HUES6 (cell line): ENCODE results near the gene SLC6A13.
"Not testable (repeated sequence)": the region's sequence is repeated elsewhere in the genome, so short reads cannot be mapped to it uniquely, and the experiment has no call there.

Experiments used
- H3K27ac ChIP-seq: 2 replicates; pipeline ENCODE4 v1.7.0; 2013; ENCODE audit warnings: low read depth, mild to moderate bottlenecking, low read length, inconsistent platforms
- H3K27me3 ChIP-seq: 2 replicates; pipeline ENCODE4 v1.6.1; 2013; ENCODE audit warnings: low read length; ENCODE audit not compliant: control insufficient read depth, insufficient read depth
- H3K36me3 ChIP-seq: 2 replicates; pipeline ENCODE4 v1.6.1; 2013; ENCODE audit warnings: low read length; ENCODE audit not compliant: control insufficient read depth, insufficient read depth
- H3K4me1 ChIP-seq: 2 replicates; pipeline ENCODE4 v1.6.1; 2013; ENCODE audit warnings: low read length; ENCODE audit not compliant: control insufficient read depth, insufficient read depth
- H3K4me3 ChIP-seq: 2 replicates; pipeline ENCODE4 v1.5.1; 2013; ENCODE audit warnings: low read depth, low read length
- H3K9ac ChIP-seq: one replicate; pipeline ENCODE4 v1.6.1; 2013; ENCODE audit warnings: mild to moderate bottlenecking, low read length
- H3K9me3 ChIP-seq: 2 replicates; pipeline ENCODE4 v1.6.1; 2013; ENCODE audit warnings: low read depth, low read length; ENCODE audit not compliant: control insufficient read depth, insufficient read depth

Gene SLC6A13

DNA sequence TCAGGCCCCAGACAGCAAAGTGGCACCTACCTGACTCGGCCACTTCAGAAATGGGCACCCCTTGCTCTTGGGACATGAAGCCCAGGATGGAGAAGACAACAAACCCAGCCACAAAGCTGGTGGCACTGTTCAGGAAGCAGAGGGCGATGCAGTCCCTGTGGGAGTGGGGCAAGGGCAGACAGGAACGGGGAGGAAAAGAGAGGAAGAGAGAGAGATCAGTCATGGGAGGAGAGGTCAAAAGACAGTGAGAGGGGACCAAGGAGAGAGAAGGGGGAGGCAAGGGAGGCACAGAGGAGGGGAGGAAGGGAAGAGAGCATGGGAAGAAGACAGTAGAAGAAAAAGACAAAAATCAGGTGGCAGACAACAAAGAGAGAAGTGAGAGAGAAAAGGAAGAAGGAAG, 65.3 kb downstream of the SLC6A13 start:
- Histone ChIP-seq H3K4me1 (peaks cover 12% of the 10 kb centered on the region), H3K9me3 (no peaks in the 10 kb centered on the region), H3K36me3 (no peaks in the 10 kb centered on the region), H3K27me3 (peaks cover 65% of the 10 kb centered on the region), H3K27ac (no peak overlapping the region), H3K4me3 (no peak overlapping the region), H3K9ac (no peak overlapping the region)

DNA sequence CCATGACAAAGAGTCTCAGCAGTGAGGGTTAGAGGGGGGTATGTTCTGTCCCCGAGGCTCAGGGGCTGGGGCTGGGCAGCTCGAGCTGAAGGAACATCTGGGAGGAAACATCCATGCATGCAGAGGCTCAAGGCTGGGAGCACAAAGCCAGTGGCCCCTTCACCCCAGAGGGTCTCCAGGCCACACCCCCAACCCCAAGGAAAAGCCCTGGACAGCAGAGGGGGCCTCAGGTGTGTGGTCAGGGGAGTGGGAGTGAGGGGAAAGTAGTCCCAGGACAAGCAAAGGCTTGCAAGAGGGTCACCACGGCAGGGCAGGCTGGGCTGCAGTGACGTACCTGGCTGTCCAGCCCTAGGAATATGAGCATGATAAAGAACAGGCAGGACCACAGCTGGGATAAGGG, 66.2 kb downstream of the SLC6A13 start:
- Histone ChIP-seq H3K9me3 (no peaks in the 10 kb centered on the region), H3K36me3 (no peaks in the 10 kb centered on the region), H3K4me1 (peaks cover 7% of the 10 kb centered on the region; the same call in 1 of the 2 replicates), H3K9ac (no peak overlapping the region), H3K4me3 (no peak overlapping the region), H3K27ac (no peak overlapping the region), H3K27me3 (peaks cover 60% of the 10 kb centered on the region)

DNA sequence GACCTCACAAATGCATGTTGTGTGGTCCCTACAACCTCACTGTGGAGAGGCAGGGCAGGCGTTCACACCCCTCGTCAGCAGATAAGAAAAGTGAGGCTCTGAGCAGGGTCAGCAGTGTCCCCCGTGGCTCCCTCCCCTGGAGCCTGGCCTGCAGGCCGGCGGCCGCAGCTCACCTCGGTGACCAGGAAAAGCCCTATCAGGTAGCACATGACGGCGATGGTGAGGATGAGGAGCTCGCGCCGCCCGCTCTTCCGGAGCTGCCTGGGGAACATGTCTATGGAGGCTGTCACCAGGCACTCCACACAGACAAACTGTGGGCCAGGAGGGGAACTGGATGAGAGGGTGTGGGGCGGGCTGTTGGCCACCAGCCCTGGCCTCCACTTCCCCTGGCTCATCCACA, 66.7 kb downstream of the SLC6A13 start:
- H3K27me3 ChIP-seq: peaks cover 59% of the 10 kb centered on the region
- peaks cover 7% of the 10 kb centered on the region; the same call in 1 of the 2 replicates for H3K4me1 ChIP-seq
- no peak overlapping the region for H3K4me3 ChIP-seq
- H3K27ac ChIP-seq: no peak overlapping the region
- H3K36me3 ChIP-seq: no peaks in the 10 kb centered on the region
- H3K9ac ChIP-seq: no peak overlapping the region
- H3K9me3 ChIP-seq: no peaks in the 10 kb centered on the region

DNA sequence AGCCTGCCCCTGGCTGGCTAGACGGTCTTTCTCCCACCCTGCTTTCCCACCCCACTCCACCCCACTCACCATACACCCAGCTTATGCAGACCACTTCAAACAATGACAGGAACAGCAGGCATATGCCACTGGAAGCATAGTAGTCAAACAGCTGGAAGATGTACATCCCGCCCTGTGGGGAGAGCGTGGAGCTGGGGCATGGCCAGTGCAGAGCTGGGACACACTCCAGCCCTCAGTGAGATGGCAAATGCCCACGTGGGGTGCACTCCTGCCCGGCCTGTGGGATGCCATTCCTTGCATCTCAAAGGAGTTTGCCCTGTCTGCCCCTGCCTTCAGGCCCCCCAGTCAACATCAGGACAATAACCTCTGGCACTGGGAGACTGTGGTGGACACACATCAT, 67.5 kb downstream of the SLC6A13 start:
- Histone ChIP-seq H3K27me3 (peaks cover 60% of the 10 kb centered on the region), H3K4me3 (no peak overlapping the region), H3K27ac (no peak overlapping the region), H3K4me1 (peaks cover 7% of the 10 kb centered on the region; the same call in 1 of the 2 replicates), H3K9me3 (no peaks in the 10 kb centered on the region), H3K36me3 (no peaks in the 10 kb centered on the region), H3K9ac (no peak overlapping the region)

DNA sequence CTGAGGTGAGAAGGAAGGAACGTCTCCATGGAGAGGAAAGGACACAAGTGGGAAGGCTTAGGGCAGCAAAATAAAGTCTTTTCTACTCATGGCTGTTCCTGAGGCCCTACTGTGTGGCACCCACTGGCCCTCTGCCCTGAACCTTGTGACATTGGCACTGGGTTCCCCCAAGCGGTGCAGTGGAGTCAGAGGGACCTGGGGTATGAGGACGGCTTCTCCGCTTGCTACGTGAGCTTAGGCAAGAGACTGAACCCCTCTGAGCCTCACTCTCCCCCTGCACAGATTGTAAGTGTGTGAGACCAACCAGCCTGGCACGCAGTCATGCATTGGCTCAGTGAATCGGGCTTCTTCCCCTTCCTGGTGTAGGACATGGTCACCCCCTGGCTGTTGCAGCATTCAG, 68.4 kb downstream of the SLC6A13 start:
- Histone ChIP-seq H3K9ac (no peak overlapping the region), H3K36me3 (no peaks in the 10 kb centered on the region), H3K9me3 (no peaks in the 10 kb centered on the region), H3K27me3 (peaks cover 62% of the 10 kb centered on the region), H3K27ac (no peak overlapping the region), H3K4me3 (no peak overlapping the region), H3K4me1 (peaks cover 4% of the 10 kb centered on the region; the same call in 1 of the 2 replicates)

DNA sequence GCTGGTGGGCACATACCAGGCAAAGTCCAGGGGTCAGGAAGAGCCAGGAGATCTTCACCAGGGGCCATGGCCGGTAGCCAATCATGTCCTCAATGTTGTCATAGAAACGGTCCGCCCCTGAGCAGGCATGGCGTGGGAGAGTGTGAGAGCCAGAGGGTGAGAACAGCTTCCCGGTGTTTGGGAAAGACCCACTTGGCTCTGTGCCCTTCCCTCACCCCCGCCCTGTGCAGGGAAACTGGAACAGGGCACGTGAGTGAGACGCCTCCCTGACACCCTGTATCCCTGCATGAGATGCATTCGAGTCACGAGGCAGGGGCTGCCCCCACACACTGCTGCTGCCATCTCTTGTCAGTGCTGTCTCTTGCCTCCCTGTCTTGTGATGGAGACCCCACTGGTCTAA, 69.4 kb downstream of the SLC6A13 start:
- H3K4me1 ChIP-seq: peaks cover 5% of the 10 kb centered on the region; the same call in 1 of the 2 replicates
- H3K9ac ChIP-seq: no peak overlapping the region
- peaks cover 63% of the 10 kb centered on the region for H3K27me3 ChIP-seq
- H3K36me3 ChIP-seq: no peaks in the 10 kb centered on the region
- H3K27ac ChIP-seq: no peak overlapping the region
- H3K9me3 ChIP-seq: no peaks in the 10 kb centered on the region
- no peak overlapping the region for H3K4me3 ChIP-seq

DNA sequence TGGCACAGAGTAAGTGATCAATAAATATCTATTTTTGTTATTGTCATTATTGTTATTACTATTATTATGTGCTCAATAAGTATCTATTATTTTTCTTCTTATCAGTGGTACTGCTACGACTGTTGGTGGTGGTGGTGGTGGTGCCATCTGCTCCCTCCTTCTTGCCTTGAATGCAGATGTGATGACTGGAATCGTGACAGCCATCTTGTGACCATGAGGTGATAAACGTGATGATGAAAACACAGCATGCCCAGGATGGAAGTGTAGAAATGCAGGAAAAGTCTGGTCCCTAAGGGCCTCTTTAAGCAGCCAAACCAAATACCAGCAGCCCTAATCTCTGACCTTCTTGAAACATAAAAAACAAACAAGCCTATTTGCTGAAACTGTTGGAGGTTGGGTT, 71.1 kb downstream of the SLC6A13 start:
- no peak overlapping the region for H3K4me3 ChIP-seq
- no peak overlapping the region for H3K27ac ChIP-seq
- peaks cover 5% of the 10 kb centered on the region; the same call in 1 of the 2 replicates for H3K4me1 ChIP-seq
- peaks cover 63% of the 10 kb centered on the region for H3K27me3 ChIP-seq
- H3K36me3 ChIP-seq: no peaks in the 10 kb centered on the region
- H3K9me3 ChIP-seq: no peaks in the 10 kb centered on the region
- H3K9ac ChIP-seq: no peak overlapping the region

DNA sequence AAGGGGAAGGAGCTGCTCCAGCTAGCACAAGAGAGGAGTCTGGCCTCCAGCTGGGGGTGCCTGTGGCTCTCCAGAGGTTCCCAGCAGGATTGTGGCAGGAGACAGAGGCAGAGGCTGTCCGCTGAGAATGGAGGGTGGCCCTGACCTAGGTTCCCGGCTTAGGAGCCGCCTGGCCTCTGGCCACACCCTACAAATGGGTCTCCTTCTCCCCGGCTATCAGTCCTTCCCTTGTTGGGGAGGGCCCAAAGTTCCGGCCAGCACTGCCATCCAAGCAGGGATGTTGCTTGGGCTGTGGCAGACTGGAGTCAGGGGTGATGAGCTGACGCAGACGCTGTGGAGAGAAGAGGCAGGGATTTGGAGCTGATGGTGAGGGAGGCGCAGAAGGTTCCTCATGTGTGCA, 71.8 kb downstream of the SLC6A13 start:
- no peak overlapping the region for H3K27ac ChIP-seq

DNA sequence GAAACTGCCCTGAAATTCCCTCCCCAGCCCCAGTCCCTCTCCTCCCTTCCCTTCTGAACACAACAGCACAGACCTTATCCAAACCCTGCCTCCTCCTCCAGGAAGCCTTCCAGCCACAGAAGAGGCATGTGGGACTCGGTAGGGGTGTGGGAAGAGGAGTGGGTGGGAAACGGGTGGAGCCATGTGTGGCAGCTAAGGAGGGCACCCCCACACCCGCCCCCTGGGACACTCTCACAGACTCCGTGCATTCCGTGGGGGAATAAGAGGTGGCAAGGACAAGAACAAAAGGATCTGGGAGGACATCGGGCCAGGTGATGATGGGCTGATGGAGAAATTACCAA, 73.0 kb downstream of the SLC6A13 start:
- no peaks in the 10 kb centered on the region for H3K36me3 ChIP-seq

More for the DNA sequence above, 71.8 kb downstream of the SLC6A13 start:
- H3K9me3 ChIP-seq: no peaks in the 10 kb centered on the region
- no peaks in the 10 kb centered on the region for H3K36me3 ChIP-seq
- H3K27me3 ChIP-seq: peaks cover 63% of the 10 kb centered on the region
- no peak overlapping the region for H3K9ac ChIP-seq
- H3K4me3 ChIP-seq: no peak overlapping the region
- peaks cover 5% of the 10 kb centered on the region; the same call in 1 of the 2 replicates for H3K4me1 ChIP-seq

DNA sequence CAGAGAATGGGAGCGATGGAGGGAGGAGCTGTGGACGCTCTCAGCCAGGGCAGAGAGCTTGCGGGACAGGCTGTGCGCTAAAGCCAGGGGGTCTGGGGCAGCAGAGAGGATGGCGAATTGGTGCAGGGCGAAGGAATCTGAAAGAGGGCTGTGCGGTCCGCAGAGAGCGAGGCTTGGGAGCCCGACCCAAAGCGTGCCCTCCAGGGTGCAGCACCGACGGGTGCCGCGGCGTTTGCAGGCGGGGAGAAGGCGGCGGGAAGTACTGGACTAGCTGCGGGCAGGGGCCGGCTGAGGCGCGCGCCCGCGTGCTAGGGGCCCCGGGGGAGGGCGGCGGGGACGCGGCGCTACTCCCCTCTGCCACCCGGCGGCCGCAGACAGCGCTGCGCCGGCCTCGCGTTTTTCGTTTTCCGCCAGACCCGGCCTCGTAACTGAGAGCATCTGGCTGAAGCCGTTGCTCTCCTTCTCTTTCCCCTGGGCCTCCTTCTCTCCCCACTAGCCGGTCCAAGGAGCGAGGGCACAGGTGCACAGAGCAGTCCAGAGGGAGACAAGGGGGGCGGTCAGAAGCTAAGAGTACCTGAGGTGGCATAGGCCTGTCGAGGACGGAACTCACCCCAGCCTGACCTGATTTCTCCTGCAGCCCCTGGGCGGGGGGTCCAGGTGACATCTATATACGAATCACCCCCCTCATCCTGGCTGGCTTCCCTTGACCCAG, 73.6 kb downstream of the SLC6A13 start:
- Histone ChIP-seq H3K4me3 (peak overlapping the region; percentile 65), H3K36me3 (no peaks in the 10 kb centered on the region), H3K27ac (no peak overlapping the region), H3K27me3 (peaks cover 48% of the 10 kb centered on the region), H3K9ac (peak overlapping the region; percentile 42), H3K4me1 (peaks cover 5% of the 10 kb centered on the region; the same call in 1 of the 2 replicates), H3K9me3 (no peaks in the 10 kb centered on the region)

More for the DNA sequence above, 73.0 kb downstream of the SLC6A13 start:
- Histone ChIP-seq H3K27me3 (peaks cover 53% of the 10 kb centered on the region), H3K9me3 (no peaks in the 10 kb centered on the region), H3K4me1 (peaks cover 5% of the 10 kb centered on the region; the same call in 1 of the 2 replicates), H3K27ac (no peak overlapping the region), H3K9ac (no peak overlapping the region), H3K4me3 (no peak overlapping the region)

DNA sequence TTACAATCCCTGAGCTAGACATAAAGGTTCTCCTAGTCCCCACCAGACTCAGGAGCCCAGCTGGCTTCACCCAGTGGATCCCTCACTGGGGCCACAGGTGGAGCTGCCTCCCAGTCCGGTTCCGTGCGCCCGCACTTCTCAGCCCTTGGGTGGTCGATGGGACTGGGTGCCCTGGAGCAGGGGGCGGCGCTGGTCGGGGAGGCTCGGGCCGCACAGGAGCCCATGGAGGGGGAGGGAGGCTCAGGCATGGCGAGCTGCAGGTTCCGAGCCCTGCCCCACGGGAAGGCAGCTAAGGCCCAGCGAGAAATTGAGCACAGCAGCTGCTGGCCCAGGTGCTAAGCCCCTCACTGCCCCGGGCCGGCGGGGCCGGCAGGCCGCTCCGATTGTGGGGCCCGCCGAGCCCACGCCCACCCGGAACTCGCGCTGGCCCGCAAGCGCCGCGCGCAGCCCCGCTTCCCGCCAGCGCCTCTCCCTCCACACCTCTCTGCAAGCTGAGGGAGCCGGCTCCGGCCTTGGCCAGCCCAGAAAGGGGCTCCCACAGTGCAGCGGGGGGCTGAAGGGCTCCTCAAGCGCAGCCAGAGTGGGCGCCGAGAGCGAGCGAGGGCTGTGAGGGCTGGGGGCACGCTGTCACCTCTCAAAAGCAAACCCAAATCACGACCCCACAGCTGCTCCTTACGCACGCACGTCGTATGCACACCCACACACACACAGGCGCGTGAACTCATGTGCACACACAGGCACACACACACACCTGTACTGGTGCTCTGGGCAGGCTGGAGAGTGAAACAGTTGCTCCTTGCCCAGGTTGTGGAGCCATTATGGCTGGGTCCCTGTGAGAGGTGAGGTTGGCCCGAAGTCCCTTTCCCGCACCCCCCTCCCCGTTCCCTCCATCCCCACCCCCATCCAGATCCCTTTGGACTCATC, 74.4 kb downstream of the SLC6A13 start:
- H3K4me1 ChIP-seq, H3K9me3 ChIP-seq, H3K9ac ChIP-seq, H3K27ac ChIP-seq, H3K36me3 ChIP-seq: not testable (repeated sequence)
- peak overlapping the region; percentile 65 for H3K4me3 ChIP-seq
- H3K27me3 ChIP-seq: peaks cover 43% of the 10 kb centered on the region
